ENCODE data around the gene TOP2B. TPM values are rescaled to one million over a fixed set of nuclear protein-coding genes. Genes with fewer than 3 reads are reported as not detected.

Gene TOP2B
- total RNA-seq, 6 donors from 2014 or later, result 67.7 to 168 (median 75.6) TPM

GRCh38 chr3:25663869-25664811 lies 567 bp downstream of the TOP2B start:
- peak overlapping the region; percentile 92 to 99 (median 98) for H3K27ac ChIP-seq
- peaks cover 30 to 46% (median 37%) of the 10 kb centered on the region in 4 donors for H3K4me1 ChIP-seq
- 0% methylated on average over 12 to 54 of the region's 115 CpGs for WGBS, 2 donors
- DNase-seq (peak; percentile 84 to 96), ATAC-seq (ENCODE audit: low FRiP score in 2 of 2) (peak; percentile 71 to 76)
- H3K27me3 ChIP-seq, result no peaks in the 10 kb centered on the region
- peak overlapping the region; percentile 44 to 88 (median 74) for H3K4me3 ChIP-seq
- no peaks in the 10 kb centered on the region for H3K36me3 ChIP-seq
- TF ChIP-seq POLR2AphosphoS5 (IDR thresholded peaks at IDR 0.05) (peak in 1 of 2 donors; percentile 68), POLR2A (IDR thresholded peaks at IDR 0.05) (no peak), CTCF (IDR thresholded peaks at IDR 0.05) (peak in 2 of 6 experiments; percentile 12 to 34), EP300 (IDR thresholded peaks at IDR 0.05) (no peak)
- no peaks in the 10 kb centered on the region for H3K9me3 ChIP-seq

- Histone ChIP-seq H3K4me3 (peak overlapping the region; percentile 44 to 88 (median 74)), H3K27me3 (no peaks in the 10 kb centered on the region), H3K9me3 (no peaks in the 10 kb centered on the region), H3K27ac (peak overlapping the region; percentile 92 to 99 (median 98)), H3K36me3 (no peaks in the 10 kb centered on the region), H3K4me1 (peaks cover 37 to 53% (median 42%) of the 10 kb centered on the region in 4 donors)
- ATAC-seq (ENCODE audit: low FRiP score in 2 of 2) (peak in 1 of 2 donors; percentile 13), DNase-seq (peak in 1 of 2 donors; percentile 32)
- 0 to 1% methylated on average over 15 of the region's 15 CpGs for WGBS, 2 donors
- no peak for TF ChIP-seq CTCF (IDR thresholded peaks at IDR 0.05)
- TF ChIP-seq POLR2AphosphoS5 (IDR thresholded peaks at IDR 0.05), result no peak
Observed at GRCh38 chr3:25663347-25663868, 1.3 kb downstream of the TOP2B start.

- H3K36me3 ChIP-seq, result no peaks in the 10 kb centered on the region
- ATAC-seq (ENCODE audit: low FRiP score in 2 of 2) (no peak), DNase-seq (no peak)
- peak overlapping the region; percentile 44 to 88 (median 74) for H3K4me3 ChIP-seq
- no peak for TF ChIP-seq POLR2AphosphoS5 (IDR thresholded peaks at IDR 0.05)
- TF ChIP-seq POLR2A (IDR thresholded peaks at IDR 0.05), result no peak
- no peak for TF ChIP-seq EP300 (IDR thresholded peaks at IDR 0.05)
- no peak for TF ChIP-seq CTCF (IDR thresholded peaks at IDR 0.05)
- H3K27me3 ChIP-seq, result no peaks in the 10 kb centered on the region
- peaks cover 37 to 55% (median 42%) of the 10 kb centered on the region in 4 donors for H3K4me1 ChIP-seq
- H3K27ac ChIP-seq, result peak overlapping the region; percentile 92 to 99 (median 98)
- no peaks in the 10 kb centered on the region for H3K9me3 ChIP-seq
- 7 to 8% methylated on average over 7 of the region's 7 CpGs for WGBS, 2 donors
Observed at GRCh38 chr3:25662736-25663320, 1.9 kb downstream of the TOP2B start.

GRCh38 chr3:25661694-25662437 lies 2.8 kb downstream of the TOP2B start:
- DNase-seq (no peak), ATAC-seq (ENCODE audit: low FRiP score in 2 of 2) (no peak)
- H3K4me1 ChIP-seq, result peaks cover 41 to 55% (median 45%) of the 10 kb centered on the region in 4 donors

More at GRCh38 chr3:25661694-25662437, 2.8 kb downstream of the TOP2B start:
- Histone ChIP-seq H3K27ac (no peak overlapping the region), H3K27me3 (no peaks in the 10 kb centered on the region), H3K36me3 (no peaks in the 10 kb centered on the region), H3K4me3 (peak overlapping the region in 1 of 4 donors; percentile 75), H3K9me3 (no peaks in the 10 kb centered on the region)
- TF ChIP-seq POLR2A (IDR thresholded peaks at IDR 0.05) (no peak), CTCF (IDR thresholded peaks at IDR 0.05) (no peak), EP300 (IDR thresholded peaks at IDR 0.05) (no peak), POLR2AphosphoS5 (IDR thresholded peaks at IDR 0.05) (no peak)
- 20 to 22% methylated on average over 4 of the region's 4 CpGs for WGBS, 2 donors
